Breast epithelium (tissue), 3 donors: Measurements from ENCODE around the gene A2ML1.

Experiments
- CTCF ChIP-seq, 3 donors: fragments of 450-650 bp; IDR thresholded peaks; one replicate each; pipeline ENCODE4 v1.5.1; 2016 to 2017; ENCODE audit warnings: antibody characterized with exemption in 3 of 3, mild to moderate bottlenecking in 3 of 3, moderate library complexity in 3 of 3
- POLR2A ChIP-seq: fragments of 450-650 bp; IDR thresholded peaks from one replicate; pipeline ENCODE4 v1.6.1; 2016; ENCODE audit warnings: antibody characterized with exemption, mild to moderate bottlenecking, moderate library complexity
- POLR2AphosphoS5 ChIP-seq, 3 donors: sonication (generic); formaldehyde crosslinking; IDR thresholded peaks; one replicate each; pipeline ENCODE4 v1.6.1; 2017; ENCODE audit warnings: antibody characterized with exemption in 3 of 3

- TF ChIP-seq POLR2AphosphoS5 (IDR thresholded peaks at IDR 0.05) = no peak
- no peak for TF ChIP-seq CTCF (IDR thresholded peaks at IDR 0.05)
- no peak for TF ChIP-seq POLR2A
Observed at GRCh38 chr12:8817856-8818255, 4.6 kb upstream of the A2ML1 start.
